GM19397 (cell line): ENCODE results near the gene CDC14A.

Experiments
- ATAC-seq: cut with Tn5 transposase; IDR thresholded peaks from one replicate; pipeline ENCODE4 v1.9.1; 2021; ENCODE audit warnings: mild to moderate bottlenecking, moderate library complexity; ENCODE audit not compliant: unreplicated experiment

CDC14A gene

DNA sequence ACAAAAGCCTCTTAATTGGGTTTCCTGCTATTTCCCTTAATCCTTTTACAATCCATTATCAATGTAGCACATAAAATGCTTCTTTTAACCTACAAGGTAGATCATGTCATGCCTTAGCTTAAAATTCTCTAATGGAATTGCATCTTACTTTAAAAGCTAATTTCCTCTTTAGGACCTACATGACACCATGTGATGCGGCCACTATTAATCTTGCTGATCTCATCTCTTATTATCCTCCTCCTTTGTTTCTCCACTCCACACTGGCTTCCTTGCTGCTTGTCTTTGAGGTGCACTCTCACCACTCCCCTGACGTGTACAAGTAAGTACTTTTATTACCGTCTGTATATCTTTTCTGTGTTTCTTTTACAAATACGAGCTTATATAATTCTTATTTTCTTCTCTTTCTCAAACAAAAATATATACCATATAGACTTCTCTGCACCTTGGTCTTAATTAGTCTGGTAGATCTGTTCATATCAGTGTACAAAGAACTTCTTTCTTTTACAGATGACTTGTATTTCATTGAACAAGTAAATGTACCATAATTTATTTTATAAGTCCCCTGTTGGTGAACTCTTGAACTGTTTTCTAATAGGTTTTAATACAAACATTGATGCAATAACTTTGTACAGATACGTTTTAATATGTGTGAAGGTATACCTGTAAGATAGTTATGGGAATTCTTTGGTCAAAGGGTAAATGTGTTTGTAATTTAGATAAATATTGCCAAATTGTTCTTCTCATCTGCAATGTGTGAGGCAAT is 213.8 kb downstream of the CDC14A start:
- no peak for ATAC-seq

DNA sequence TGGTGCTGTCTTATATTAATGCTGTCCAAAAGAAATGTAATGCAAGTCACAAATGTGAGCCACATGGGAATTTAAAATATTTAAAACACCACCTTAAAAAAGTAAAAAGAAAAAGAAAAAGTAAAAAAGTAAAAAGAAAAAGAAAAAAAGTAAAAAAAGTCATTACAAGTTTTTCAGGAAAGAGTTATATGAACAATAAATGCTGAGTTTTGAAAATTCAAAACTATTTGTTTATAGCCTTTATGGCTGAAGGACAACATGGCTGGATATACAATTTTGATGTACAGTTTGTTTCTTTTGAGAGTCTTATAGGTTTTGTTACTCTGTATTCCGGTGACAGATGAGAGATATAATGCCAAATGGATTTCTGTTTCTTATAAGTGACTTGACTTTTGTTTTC is 214.8 kb downstream of the CDC14A start:
- no peak for ATAC-seq
